ENCODE data around the gene PYGM.

DNA sequence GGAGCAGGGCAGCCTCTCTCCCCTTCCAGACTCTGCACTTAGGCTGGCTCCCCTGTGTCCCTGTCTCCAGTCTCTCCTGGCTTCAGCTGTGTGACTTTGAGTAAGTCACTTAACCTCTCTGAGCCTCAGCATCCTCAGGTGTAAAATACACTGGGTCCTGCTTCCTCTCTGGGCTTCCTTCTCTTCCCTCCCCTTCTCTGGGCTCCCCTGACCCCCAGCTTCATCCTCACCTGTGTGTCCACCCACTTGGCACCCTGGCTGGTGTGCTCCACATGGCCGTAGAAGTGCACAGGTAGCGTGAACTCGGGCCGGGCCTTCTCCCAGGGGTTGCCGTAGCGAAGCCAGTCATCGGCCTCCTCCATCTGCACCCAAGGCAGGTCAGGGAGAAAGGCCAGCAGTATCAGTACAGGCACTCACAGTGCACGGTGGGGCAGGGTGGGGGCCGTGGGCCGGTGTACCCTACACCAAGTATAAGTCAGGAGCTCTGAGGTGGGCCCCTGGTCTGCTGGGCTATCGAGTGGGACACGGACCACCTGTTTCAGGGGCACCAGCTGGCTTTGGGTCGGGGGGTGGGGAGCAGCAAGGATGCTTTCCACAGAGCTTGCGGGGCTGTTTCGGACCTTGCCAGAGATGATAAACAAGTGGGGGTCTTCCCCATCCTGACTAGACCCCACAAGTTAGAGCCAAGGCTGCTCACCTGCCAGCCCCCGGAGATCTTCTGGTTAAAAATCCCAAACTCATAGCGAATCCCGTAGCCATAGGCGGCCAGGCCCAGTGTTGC lies 2.0 kb downstream of the PYGM start:
- TF ChIP-seq, protein P1, sequence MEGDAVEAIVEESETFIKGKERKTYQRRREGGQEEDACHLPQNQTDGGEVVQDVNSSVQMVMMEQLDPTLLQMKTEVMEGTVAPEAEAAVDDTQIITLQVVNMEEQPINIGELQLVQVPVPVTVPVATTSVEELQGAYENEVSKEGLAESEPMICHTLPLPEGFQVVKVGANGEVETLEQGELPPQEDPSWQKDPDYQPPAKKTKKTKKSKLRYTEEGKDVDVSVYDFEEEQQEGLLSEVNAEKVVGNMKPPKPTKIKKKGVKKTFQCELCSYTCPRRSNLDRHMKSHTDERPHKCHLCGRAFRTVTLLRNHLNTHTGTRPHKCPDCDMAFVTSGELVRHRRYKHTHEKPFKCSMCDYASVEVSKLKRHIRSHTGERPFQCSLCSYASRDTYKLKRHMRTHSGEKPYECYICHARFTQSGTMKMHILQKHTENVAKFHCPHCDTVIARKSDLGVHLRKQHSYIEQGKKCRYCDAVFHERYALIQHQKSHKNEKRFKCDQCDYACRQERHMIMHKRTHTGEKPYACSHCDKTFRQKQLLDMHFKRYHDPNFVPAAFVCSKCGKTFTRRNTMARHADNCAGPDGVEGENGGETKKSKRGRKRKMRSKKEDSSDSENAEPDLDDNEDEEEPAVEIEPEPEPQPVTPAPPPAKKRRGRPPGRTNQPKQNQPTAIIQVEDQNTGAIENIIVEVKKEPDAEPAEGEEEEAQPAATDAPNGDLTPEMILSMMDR (IDR thresholded peaks at IDR 0.05 in 8 of 11, conservative IDR thresholded peaks at IDR 0.05 in 3 of 11) = no peak
- no peak for TF ChIP-seq POLR2A (IDR thresholded peaks at IDR 0.05)
